Measurements from ENCODE around the gene TRABD.
A peak's percentile ranks its signal among the peaks of the same experiment; 100 is the strongest.

Gene TRABD

GRCh38 chr22:50213263-50213662 lies 27.6 kb downstream of the TRABD start:
- Histone ChIP-seq H2AFZ (ENCODE audit: insufficient read depth, low read length, poor library complexity) (no peak overlapping the region), H3K79me1 (ENCODE audit: low read length) (no peaks in the 10 kb centered on the region), H3K27ac (ENCODE audit: low read depth, low read length) (no peak overlapping the region), H3K27me3 (ENCODE audit: insufficient read depth, low read length) (no peaks in the 10 kb centered on the region), H3K9me3 (ENCODE audit: insufficient read depth, low read depth, low read length) (peaks cover 5% of the 10 kb centered on the region), H3K79me2 (ENCODE audit: control insufficient read depth, insufficient read depth, low read length, poor library complexity) (no peaks in the 10 kb centered on the region), H4K8ac (ENCODE audit: low read depth, low read length) (no peak overlapping the region), H2BK12ac (ENCODE audit: low read length) (no peak overlapping the region), H4K91ac (ENCODE audit: low read depth, low read length) (no peak overlapping the region), H3K4me1 (ENCODE audit: control insufficient read depth in 1 of 2, insufficient read depth in 2 of 2, low read length in 2 of 2) (no peaks in the 10 kb centered on the region), H3K23ac (ENCODE audit: low read length) (no peak overlapping the region), H2AK5ac (ENCODE audit: low read length) (no peak overlapping the region), H3K9ac (ENCODE audit: low read length) (no peak overlapping the region), H3K36me3 (ENCODE audit: control insufficient read depth in 1 of 2, insufficient read depth in 2 of 2, low read length in 2 of 2) (peaks cover 71 to 74% of the 10 kb centered on the region in 2 experiments), H3K18ac (ENCODE audit: low read length) (no peak overlapping the region), H3K4me2 (ENCODE audit: low read length) (no peak overlapping the region), H3K14ac (ENCODE audit: low read length) (no peak overlapping the region), H2BK120ac (ENCODE audit: insufficient read depth, low read length, poor library complexity) (no peak overlapping the region), H3K4ac (ENCODE audit: low read depth, low read length) (no peak overlapping the region), H2BK5ac (ENCODE audit: low read depth, low read length, poor library complexity) (no peak overlapping the region), H3K4me3 (ENCODE audit: low read depth, low read length) (no peak overlapping the region), H4K12ac (ENCODE audit: low read depth, low read length) (no peak overlapping the region)
- no CpG with 5 or more reads among the region's 9 CpGs for WGBS (ENCODE audit: extremely low coverage, insufficient coverage, insufficient read length)
- no peak for DNase-seq

DNA sequence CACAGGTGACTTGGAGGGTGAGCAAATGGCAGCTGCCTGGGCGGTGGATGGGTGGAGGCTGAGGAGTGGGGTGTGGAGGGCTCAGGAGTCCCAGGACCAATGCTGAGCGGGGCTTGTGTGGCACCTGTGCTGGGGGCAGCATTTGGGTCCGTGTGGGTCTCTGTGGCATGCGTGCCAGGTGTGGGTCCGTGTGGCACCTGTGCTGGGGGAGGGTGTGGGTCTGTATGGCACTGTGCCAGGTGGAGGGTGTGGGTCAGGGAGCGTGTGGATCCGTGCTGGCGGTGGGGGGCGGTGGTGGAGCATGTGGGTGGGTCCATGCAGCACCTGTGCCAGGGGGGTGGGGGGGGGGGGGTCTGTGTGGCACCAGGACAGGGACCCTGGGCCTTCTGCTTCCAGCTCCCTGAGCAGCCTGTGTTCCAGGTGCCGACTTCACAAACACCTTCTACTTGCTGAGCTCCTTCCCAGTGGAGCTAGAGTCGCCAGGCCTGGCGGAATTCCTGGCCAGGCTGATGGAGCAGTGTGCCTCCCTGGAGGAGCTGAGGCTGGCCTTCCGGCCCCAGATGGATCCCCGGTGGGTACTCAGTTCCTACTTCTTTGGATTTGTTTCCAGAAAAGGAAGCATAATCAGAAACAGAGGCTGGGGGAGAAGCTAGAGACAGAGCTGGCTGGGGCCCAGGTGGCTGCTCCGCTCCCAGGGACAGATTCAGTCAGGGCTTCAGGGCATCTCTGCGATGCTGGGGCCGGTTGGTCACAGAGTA lies 29.8 kb downstream of the TRABD start:
- WGBS (ENCODE audit: extremely low coverage, insufficient coverage, insufficient read length) = no CpG with 5 or more reads among the region's 17 CpGs
- Histone ChIP-seq H2AFZ (ENCODE audit: insufficient read depth, low read length, poor library complexity) (no peak overlapping the region), H3K9me3 (ENCODE audit: insufficient read depth, low read depth, low read length) (peaks cover 7% of the 10 kb centered on the region), H2BK120ac (ENCODE audit: insufficient read depth, low read length, poor library complexity) (no peak overlapping the region), H3K4me1 (ENCODE audit: control insufficient read depth in 1 of 2, insufficient read depth in 2 of 2, low read length in 2 of 2) (no peaks in the 10 kb centered on the region), H3K4me2 (ENCODE audit: low read length) (no peak overlapping the region), H4K91ac (ENCODE audit: low read depth, low read length) (no peak overlapping the region), H2AK5ac (ENCODE audit: low read length) (no peak overlapping the region), H3K18ac (ENCODE audit: low read length) (no peak overlapping the region), H4K8ac (ENCODE audit: low read depth, low read length) (no peak overlapping the region), H3K79me1 (ENCODE audit: low read length) (no peaks in the 10 kb centered on the region), H3K79me2 (ENCODE audit: control insufficient read depth, insufficient read depth, low read length, poor library complexity) (no peaks in the 10 kb centered on the region), H3K9ac (ENCODE audit: low read length) (no peak overlapping the region), H3K4me3 (ENCODE audit: low read depth, low read length) (no peak overlapping the region), H3K23ac (ENCODE audit: low read length) (no peak overlapping the region), H3K14ac (ENCODE audit: low read length) (no peak overlapping the region), H4K12ac (ENCODE audit: low read depth, low read length) (no peak overlapping the region), H3K36me3 (ENCODE audit: control insufficient read depth in 1 of 2, insufficient read depth in 2 of 2, low read length in 2 of 2) (peaks cover 81 to 82% of the 10 kb centered on the region in 2 experiments), H3K4ac (ENCODE audit: low read depth, low read length) (no peak overlapping the region), H3K27me3 (ENCODE audit: insufficient read depth, low read length) (no peaks in the 10 kb centered on the region), H3K27ac (ENCODE audit: low read depth, low read length) (no peak overlapping the region), H2BK5ac (ENCODE audit: low read depth, low read length, poor library complexity) (no peak overlapping the region), H2BK12ac (ENCODE audit: low read length) (no peak overlapping the region)
- DNase-seq = no peak

- no peak for DNase-seq
- H3K27me3 ChIP-seq (ENCODE audit: insufficient read depth, low read length) = no peaks in the 10 kb centered on the region
- no peak overlapping the region for H2BK120ac ChIP-seq (ENCODE audit: insufficient read depth, low read length, poor library complexity)
- H3K79me2 ChIP-seq (ENCODE audit: control insufficient read depth, insufficient read depth, low read length, poor library complexity) = no peaks in the 10 kb centered on the region
- no peak overlapping the region for H2AK5ac ChIP-seq (ENCODE audit: low read length)
- no peak overlapping the region for H3K27ac ChIP-seq (ENCODE audit: low read depth, low read length)
- H3K9me3 ChIP-seq (ENCODE audit: insufficient read depth, low read depth, low read length) = peaks cover 14% of the 10 kb centered on the region
- no peak overlapping the region for H3K9ac ChIP-seq (ENCODE audit: low read length)
- H3K23ac ChIP-seq (ENCODE audit: low read length) = no peak overlapping the region
- no peak overlapping the region for H2AFZ ChIP-seq (ENCODE audit: insufficient read depth, low read length, poor library complexity)
- H3K14ac ChIP-seq (ENCODE audit: low read length) = no peak overlapping the region
- H4K8ac ChIP-seq (ENCODE audit: low read depth, low read length) = no peak overlapping the region
- H4K12ac ChIP-seq (ENCODE audit: low read depth, low read length) = peak overlapping the region; percentile 23
- H2BK5ac ChIP-seq (ENCODE audit: low read depth, low read length, poor library complexity) = no peak overlapping the region
- H4K91ac ChIP-seq (ENCODE audit: low read depth, low read length) = no peak overlapping the region
- H2BK12ac ChIP-seq (ENCODE audit: low read length) = no peak overlapping the region
- H3K4me3 ChIP-seq (ENCODE audit: low read depth, low read length) = no peak overlapping the region
- WGBS (ENCODE audit: extremely low coverage, insufficient coverage, insufficient read length) = no CpG with 5 or more reads among the region's 15 CpGs
- H3K79me1 ChIP-seq (ENCODE audit: low read length) = no peaks in the 10 kb centered on the region
- no peak overlapping the region for H3K4ac ChIP-seq (ENCODE audit: low read depth, low read length)
- H3K36me3 ChIP-seq (ENCODE audit: control insufficient read depth in 1 of 2, insufficient read depth in 2 of 2, low read length in 2 of 2) = peaks cover 81% of the 10 kb centered on the region in 2 experiments
- H3K4me2 ChIP-seq (ENCODE audit: low read length) = no peak overlapping the region
- H3K18ac ChIP-seq (ENCODE audit: low read length) = no peak overlapping the region
- no peaks in the 10 kb centered on the region for H3K4me1 ChIP-seq (ENCODE audit: control insufficient read depth in 1 of 2, insufficient read depth in 2 of 2, low read length in 2 of 2)
These were observed 30.5 kb downstream of the TRABD start for GRCh38 chr22:50216055-50216683.

GRCh38 chr22:50216684-50217520 lies 31.2 kb downstream of the TRABD start:
- H2BK120ac ChIP-seq (ENCODE audit: insufficient read depth, low read length, poor library complexity) = no peak overlapping the region
- H3K18ac ChIP-seq (ENCODE audit: low read length) = no peak overlapping the region
- no peak overlapping the region for H2AFZ ChIP-seq (ENCODE audit: insufficient read depth, low read length, poor library complexity)
- no peaks in the 10 kb centered on the region for H3K79me1 ChIP-seq (ENCODE audit: low read length)
- no peak overlapping the region for H2AK5ac ChIP-seq (ENCODE audit: low read length)
- no peak overlapping the region for H4K12ac ChIP-seq (ENCODE audit: low read depth, low read length)
- H3K79me2 ChIP-seq (ENCODE audit: control insufficient read depth, insufficient read depth, low read length, poor library complexity) = no peaks in the 10 kb centered on the region
- H2BK5ac ChIP-seq (ENCODE audit: low read depth, low read length, poor library complexity) = no peak overlapping the region
- no peak overlapping the region for H3K9ac ChIP-seq (ENCODE audit: low read length)
- no peak overlapping the region for H3K4ac ChIP-seq (ENCODE audit: low read depth, low read length)
- no CpG with 5 or more reads among the region's 57 CpGs for WGBS (ENCODE audit: extremely low coverage, insufficient coverage, insufficient read length)
- no peaks in the 10 kb centered on the region for H3K4me1 ChIP-seq (ENCODE audit: control insufficient read depth in 1 of 2, insufficient read depth in 2 of 2, low read length in 2 of 2)
- H3K14ac ChIP-seq (ENCODE audit: low read length) = no peak overlapping the region
- H3K27ac ChIP-seq (ENCODE audit: low read depth, low read length) = no peak overlapping the region
- H3K4me3 ChIP-seq (ENCODE audit: low read depth, low read length) = no peak overlapping the region
- no peak overlapping the region for H3K4me2 ChIP-seq (ENCODE audit: low read length)
- H3K27me3 ChIP-seq (ENCODE audit: insufficient read depth, low read length) = no peaks in the 10 kb centered on the region
- peaks cover 87% of the 10 kb centered on the region in 2 experiments for H3K36me3 ChIP-seq (ENCODE audit: control insufficient read depth in 1 of 2, insufficient read depth in 2 of 2, low read length in 2 of 2)
- no peak overlapping the region for H4K91ac ChIP-seq (ENCODE audit: low read depth, low read length)
- H4K8ac ChIP-seq (ENCODE audit: low read depth, low read length) = no peak overlapping the region
- H3K23ac ChIP-seq (ENCODE audit: low read length) = no peak overlapping the region
- peaks cover 14% of the 10 kb centered on the region for H3K9me3 ChIP-seq (ENCODE audit: insufficient read depth, low read depth, low read length)
- DNase-seq = no peak
- H2BK12ac ChIP-seq (ENCODE audit: low read length) = no peak overlapping the region

Data from trophoblast cell (in vitro differentiated cells and primary cell).